Transverse colon (tissue), 4 donors: ENCODE results near the gene GRM4. TPM values are rescaled to one million over a fixed set of nuclear protein-coding genes. Genes with fewer than 3 reads are reported as not detected.

Source experiments
- DNase-seq: peaks from one replicate; pipeline ENCODE4 v3.0.0-alpha.2; 2019
- H3K27ac ChIP-seq, 4 donors: fragments of 200-600 bp; sonication (generic); 2 replicates each; pipeline ENCODE4 v1.5.1; 2016 to 2018; ENCODE audit warnings: inconsistent platforms in 4 of 4
- H3K27me3 ChIP-seq: fragments of 200-600 bp; sonication (generic); 2 replicates; pipeline ENCODE4 v1.5.1; 2017; ENCODE audit warnings: inconsistent platforms
- H3K36me3 ChIP-seq, 4 donors: fragments of 200-600 bp; sonication (generic); 2 replicates each; pipeline ENCODE4 v1.5.1; 2017 to 2019; ENCODE audit warnings: inconsistent platforms in 4 of 4
- H3K4me1 ChIP-seq, 4 donors: fragments of 200-600 bp; sonication (generic); 2 replicates each; pipeline ENCODE4 v1.5.1; 2017 to 2020; ENCODE audit warnings: inconsistent platforms in 4 of 4
- H3K4me3 ChIP-seq, 4 donors: fragments of 200-600 bp; sonication (generic); 1 replicate in 1 of 4; 2 replicates in 3 of 4; pipeline versions ENCODE4 v1.5.1 to v1.6.1; 2017 to 2019; ENCODE audit warnings: inconsistent platforms in 4 of 4
- H3K9me3 ChIP-seq, 2 donors: fragments of 200-600 bp; sonication (generic); 2 replicates each; pipeline ENCODE4 v1.5.1; 2017 to 2019; ENCODE audit warnings: inconsistent platforms in 2 of 2
- EP300 ChIP-seq: sonication (generic); formaldehyde crosslinking; IDR thresholded peaks from one replicate; pipeline ENCODE4 v1.6.1; 2017; ENCODE audit warnings: antibody characterized with exemption, low read depth
- POLR2A ChIP-seq: fragments of 450-650 bp; IDR thresholded peaks from one replicate; pipeline ENCODE4 v1.6.1; 2016; ENCODE audit warnings: antibody characterized with exemption, mild to moderate bottlenecking, moderate library complexity
- POLR2AphosphoS5 ChIP-seq, 3 donors: sonication (generic); formaldehyde crosslinking; IDR thresholded peaks; one replicate each; pipeline ENCODE4 v1.6.1; 2016; ENCODE audit warnings: antibody characterized with exemption in 3 of 3
- WGBS, 2 donors: methylation state at CpG; one replicate each; pipeline ENCODE4 v1.1.5; 2018; ENCODE audit warnings: low coverage in 1 of 2; 5-methylcytosine and 5-hydroxymethylcytosine counted together
- in situ Hi-C, 4 donors: fragments of 200-750 bp; cut with MboI; loops; one replicate each; pipeline versions ENCODE4 v1.15.0 to v1.15.1; 2017; ENCODE audit warnings: low sequenced_read_pairs in 3 of 4, low pct_ligation_motif_present in 1 of 4, low pct_unique_long_range_greater_than_20kb in 1 of 4
- intact Hi-C: fragments of 100-400 bp; cut with DNase I; formaldehyde crosslinking; loops from one replicate; pipeline ENCODE4 v1.15.1; 2023; ENCODE audit warnings: low total_unique reads
- total RNA-seq, 4 donors: library from RNA; depleted of rRNA; stranded (reverse); fragments of >200 nt; gene quantifications; one replicate each; pipeline ENCODE4 v1.1.0, GENCODE V29; 2016
- TF ChIP-seq, protein P1 (sequence below), 5 experiments: fragments of 200-600 bp in 3 of 5; fragments of 450-650 bp in 2 of 5; sonication (generic) in 3 of 5; IDR thresholded peaks; 1 replicate in 2 of 5; 2 replicates in 3 of 5; pipeline ENCODE4 v1.5.1; 2016 to 2017; ENCODE audit warnings: antibody characterized with exemption in 5 of 5, inconsistent platforms in 3 of 5, mild to moderate bottlenecking in 2 of 5, moderate library complexity in 1 of 5

GRM4 gene
- total RNA-seq, 4 donors from 2014 or later, result not detected

DNA sequence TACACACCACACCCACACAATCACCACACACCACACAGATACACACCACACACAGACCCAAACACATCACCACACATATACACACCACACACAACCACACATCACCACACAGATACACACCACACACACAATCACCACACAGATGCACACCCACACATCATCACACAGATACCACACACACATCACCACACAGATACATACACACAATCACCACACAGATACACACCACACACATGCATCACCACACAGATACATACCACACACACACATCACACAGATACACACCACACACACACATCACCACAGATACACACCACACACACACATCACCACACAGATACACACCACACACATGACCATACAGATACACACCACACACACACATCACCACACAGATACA is 73.2 kb downstream of the GRM4 start:
- Histone ChIP-seq H3K27ac (no peak overlapping the region), H3K27me3 (no peaks in the 10 kb centered on the region), H3K36me3 (no peaks in the 10 kb centered on the region), H3K9me3 (no peaks in the 10 kb centered on the region), H3K4me3 (no peak overlapping the region), H3K4me1 (no peaks in the 10 kb centered on the region)
- intact Hi-C loops, result no loop called here
- no peak for DNase-seq
- in situ Hi-C loops, result no loop called here
- TF ChIP-seq EP300 (no peak), POLR2AphosphoS5 (IDR thresholded peaks at IDR 0.05) (no peak), POLR2A (no peak)
- TF ChIP-seq, protein P1, sequence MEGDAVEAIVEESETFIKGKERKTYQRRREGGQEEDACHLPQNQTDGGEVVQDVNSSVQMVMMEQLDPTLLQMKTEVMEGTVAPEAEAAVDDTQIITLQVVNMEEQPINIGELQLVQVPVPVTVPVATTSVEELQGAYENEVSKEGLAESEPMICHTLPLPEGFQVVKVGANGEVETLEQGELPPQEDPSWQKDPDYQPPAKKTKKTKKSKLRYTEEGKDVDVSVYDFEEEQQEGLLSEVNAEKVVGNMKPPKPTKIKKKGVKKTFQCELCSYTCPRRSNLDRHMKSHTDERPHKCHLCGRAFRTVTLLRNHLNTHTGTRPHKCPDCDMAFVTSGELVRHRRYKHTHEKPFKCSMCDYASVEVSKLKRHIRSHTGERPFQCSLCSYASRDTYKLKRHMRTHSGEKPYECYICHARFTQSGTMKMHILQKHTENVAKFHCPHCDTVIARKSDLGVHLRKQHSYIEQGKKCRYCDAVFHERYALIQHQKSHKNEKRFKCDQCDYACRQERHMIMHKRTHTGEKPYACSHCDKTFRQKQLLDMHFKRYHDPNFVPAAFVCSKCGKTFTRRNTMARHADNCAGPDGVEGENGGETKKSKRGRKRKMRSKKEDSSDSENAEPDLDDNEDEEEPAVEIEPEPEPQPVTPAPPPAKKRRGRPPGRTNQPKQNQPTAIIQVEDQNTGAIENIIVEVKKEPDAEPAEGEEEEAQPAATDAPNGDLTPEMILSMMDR (IDR thresholded peaks at IDR 0.05), result no peak

DNA sequence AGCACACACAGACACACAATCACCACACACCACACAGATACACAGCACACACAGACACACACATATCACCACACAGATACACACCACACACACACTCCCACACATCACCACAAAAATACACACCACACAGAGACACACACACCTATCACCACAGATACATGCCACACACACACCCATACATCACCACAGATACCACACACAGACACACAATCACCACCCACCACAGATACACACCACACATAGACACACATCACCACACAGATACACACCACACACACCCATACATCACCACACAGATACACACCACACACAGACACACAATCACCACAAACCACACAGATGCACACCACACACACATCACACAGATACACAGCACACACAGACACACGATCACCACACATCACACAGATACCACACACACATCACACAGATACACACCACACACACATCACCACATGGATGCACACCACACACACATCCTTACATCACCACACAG is 74.0 kb downstream of the GRM4 start:
- no peak for DNase-seq
- intact Hi-C loops (no loop called here), in situ Hi-C loops (no loop called here)
- Histone ChIP-seq H3K4me3 (no peak overlapping the region), H3K4me1 (no peaks in the 10 kb centered on the region), H3K27ac (no peak overlapping the region), H3K27me3 (peaks cover 1% of the 10 kb centered on the region), H3K9me3 (no peaks in the 10 kb centered on the region), H3K36me3 (no peaks in the 10 kb centered on the region)
- TF ChIP-seq POLR2AphosphoS5 (IDR thresholded peaks at IDR 0.05) (no peak), POLR2A (no peak), EP300 (no peak)
- TF ChIP-seq, protein P1 (IDR thresholded peaks at IDR 0.05), result no peak
- 97% methylated on average over 1 of the region's 1 CpG; no CpG with 5 or more reads in 1 of the 2 donors for WGBS, 2 donors

DNA sequence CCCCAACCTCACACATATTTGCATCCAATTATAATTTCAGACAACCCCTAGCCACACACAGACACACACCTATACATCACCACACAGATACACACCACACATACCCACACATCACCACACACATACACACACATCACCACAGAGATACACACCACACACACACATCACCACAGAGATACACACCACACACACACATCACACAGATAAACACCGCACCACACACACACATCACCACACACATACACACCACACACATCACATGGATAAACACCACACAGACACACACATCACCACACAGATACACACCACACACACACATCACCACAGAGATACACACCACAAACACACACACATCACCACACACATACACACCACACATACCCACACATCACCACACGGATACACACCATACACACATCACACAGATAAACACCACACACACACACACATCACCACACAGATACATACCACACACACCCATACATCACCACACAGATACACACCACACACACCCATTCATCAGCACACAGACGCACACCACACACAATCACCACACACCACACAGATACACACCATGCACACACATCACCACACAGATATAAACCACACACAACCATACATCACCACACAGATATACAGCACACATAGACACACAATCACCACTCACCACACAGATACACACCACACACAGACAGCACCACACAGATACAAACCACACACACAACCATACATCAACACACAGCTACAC is 74.6 kb downstream of the GRM4 start:
- peaks cover 7% of the 10 kb centered on the region for H3K27me3 ChIP-seq
- WGBS, 2 donors, result 78 to 100% methylated on average over 1 to 3 of the region's 3 CpGs
- in situ Hi-C loops, result no loop called here
- no peaks in the 10 kb centered on the region for H3K36me3 ChIP-seq
- H3K9me3 ChIP-seq, result no peaks in the 10 kb centered on the region
- intact Hi-C loops, result no loop called here
- TF ChIP-seq EP300, result no peak
- no peak for TF ChIP-seq POLR2AphosphoS5 (IDR thresholded peaks at IDR 0.05)
- TF ChIP-seq, protein P1 (IDR thresholded peaks at IDR 0.05), result no peak
- TF ChIP-seq POLR2A, result no peak
- H3K27ac ChIP-seq, result no peak overlapping the region
- no peak for DNase-seq
- H3K4me1 ChIP-seq, result no peaks in the 10 kb centered on the region
- H3K4me3 ChIP-seq, result no peak overlapping the region

DNA sequence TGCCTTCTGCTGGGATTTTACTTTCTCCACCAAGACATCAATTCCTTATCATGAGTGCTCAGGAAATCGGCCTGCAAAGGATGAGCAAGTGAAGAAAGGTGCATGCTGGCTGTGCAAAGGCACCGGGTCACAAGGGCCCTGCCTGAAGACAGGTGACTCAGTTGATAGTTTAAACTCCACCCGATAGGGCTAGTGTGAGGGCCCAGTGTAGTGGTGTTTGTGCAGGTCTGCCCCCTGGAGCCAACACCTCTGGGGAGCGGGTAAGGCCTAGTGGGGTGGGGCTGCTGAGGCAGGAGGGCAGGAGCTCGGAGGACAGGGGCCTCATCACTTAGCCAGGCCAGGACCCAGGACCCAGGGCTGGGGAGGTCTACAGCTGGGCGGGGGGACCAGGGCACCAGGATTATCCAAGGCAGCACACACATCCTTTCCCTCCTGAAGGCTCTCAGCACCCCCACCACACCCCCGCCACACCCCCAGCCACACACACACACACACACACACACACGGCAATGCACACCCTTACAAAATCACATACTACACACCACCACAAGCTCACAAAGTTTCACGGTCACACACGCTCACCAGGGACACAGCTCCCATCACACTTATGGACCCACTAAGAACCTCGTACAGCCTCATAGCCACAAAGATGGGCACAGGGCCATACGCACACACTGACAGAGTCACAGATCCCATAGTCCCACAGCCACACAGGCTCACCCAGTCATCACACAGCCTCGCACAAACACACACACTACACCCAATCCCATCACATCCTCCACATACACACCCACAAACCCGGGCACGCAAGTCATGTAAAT is 75.4 kb downstream of the GRM4 start:
- WGBS, 2 donors, result 78 to 79% methylated on average over 5 to 15 of the region's 15 CpGs
- Histone ChIP-seq H3K27ac (no peak overlapping the region), H3K9me3 (no peaks in the 10 kb centered on the region), H3K36me3 (no peaks in the 10 kb centered on the region), H3K4me1 (no peaks in the 10 kb centered on the region), H3K27me3 (peaks cover 15% of the 10 kb centered on the region), H3K4me3 (no peak overlapping the region)
- intact Hi-C loops (no loop called here), in situ Hi-C loops (no loop called here)
- DNase-seq, result no peak
- TF ChIP-seq EP300 (no peak), POLR2A (no peak), POLR2AphosphoS5 (IDR thresholded peaks at IDR 0.05) (no peak)
- TF ChIP-seq, protein P1 (IDR thresholded peaks at IDR 0.05), result no peak
